Measurements from ENCODE around the gene BPTF. TPM values are rescaled to one million over a fixed set of nuclear protein-coding genes. Genes with fewer than 3 reads are reported as not detected.
"Not testable (repeated sequence)": the region's sequence is repeated elsewhere in the genome, so short reads cannot be mapped to it uniquely, and the experiment has no call there.

BPTF gene
- polyA plus RNA-seq, 2 of the 4 experiments (the other 2 are of a cell fraction), result 26.3 to 60.7 TPM

GRCh38 chr17:67819722-67820121 is 5.6 kb upstream of the BPTF start:
- FAIRE-seq (no peak), DNase-seq (ENCODE audit: low read depth in 1 of 2, low spot score in 1 of 2) (no peak), ATAC-seq (no peak)
- ChIA-PET CTCF (interaction anchor here (0.7 to 9.8 kb wide), 3 partner anchors 18 to 483 kb away, joined by 3 to 92 read pairs (median 4); no protein-coding TSS in a partner anchor), POLR2A (no interaction called here)
- WGBS (ENCODE audit: missing lambda C conversion rate), result 87% methylated on average over 5 of the region's 5 CpGs
- H3K4me1 ChIP-seq, result no peaks in the 10 kb centered on the region
- no peak overlapping the region for H3K27ac ChIP-seq
- H3K4me3 ChIP-seq, result no peak overlapping the region
- no peak overlapping the region for H3K4me2 ChIP-seq
- H3K9me3 ChIP-seq, result no peaks in the 10 kb centered on the region
- TF ChIP-seq PBX3 (IDR thresholded peaks at IDR 0.05), result no peak
- no peak for TF ChIP-seq RCOR1 (IDR thresholded peaks at IDR 0.05; ENCODE audit: low read depth, low read length)
- TF ChIP-seq CHD4 (IDR thresholded peaks at IDR 0.05; ENCODE audit: borderline replicate concordance), result no peak
- TF ChIP-seq CBX2 (IDR thresholded peaks at IDR 0.05; ENCODE audit: borderline replicate concordance, low read depth), result no peak
- TF ChIP-seq BHLHE40 (IDR thresholded peaks at IDR 0.05; ENCODE audit: low read depth, low read length), result no peak
- no peak for TF ChIP-seq NR3C1 (IDR thresholded peaks at IDR 0.05)
- no peak for TF ChIP-seq RFX5 (IDR thresholded peaks at IDR 0.05)
- no peak for TF ChIP-seq MAZ (IDR thresholded peaks at IDR 0.05; ENCODE audit: borderline replicate concordance, low read depth, low read length)
- no peak for TF ChIP-seq MAFK (IDR thresholded peaks at IDR 0.05; ENCODE audit: partially characterized antibody)
- TF ChIP-seq NFE2L2 (conservative IDR thresholded peaks at IDR 0.05; ENCODE audit: low read length), result no peak
- no peak for TF ChIP-seq BCL3 (IDR thresholded peaks at IDR 0.05)

GRCh38 chr17:67821871-67822367 is 3.4 kb upstream of the BPTF start:
- DNase-seq (ENCODE audit: low read depth in 1 of 2, low spot score in 1 of 2) (no peak), ATAC-seq (no peak), FAIRE-seq (no peak)
- H3K9me3 ChIP-seq, result no peaks in the 10 kb centered on the region
- H3K4me1 ChIP-seq, result 0 out of 3 replicates have a peak, but pooled peaks cover under 1% of the 10 kb centered on the region
- POLR2A ChIA-PET, result no interaction called here
- no peak overlapping the region for H3K4me3 ChIP-seq
- no peak overlapping the region for H3K27ac ChIP-seq
- 79% methylated on average over 12 of the region's 12 CpGs for WGBS (ENCODE audit: missing lambda C conversion rate)
- TF ChIP-seq JUN (IDR thresholded peaks at IDR 0.05) (no peak), MAFK (IDR thresholded peaks at IDR 0.05; ENCODE audit: partially characterized antibody) (no peak), POLR2AphosphoS2 (conservative IDR thresholded peaks at IDR 0.05; ENCODE audit: low read length) (no peak), CEBPB (IDR thresholded peaks at IDR 0.05) (0 out of 4 replicates have a peak, but pooled peaks of 1 of the 2 experiments have one; percentile 16)
- H3K4me2 ChIP-seq, result no peak overlapping the region
- CTCF ChIA-PET, result interaction anchor here (0.6 to 9.8 kb wide), 2 partner anchors 20 to 357 kb away, joined by 3 to 92 read pairs; no protein-coding TSS in a partner anchor

GRCh38 chr17:67825627-67826601 is 611 bp downstream of the BPTF start:
- 1% methylated on average over 27 of the region's 94 CpGs for WGBS (ENCODE audit: missing lambda C conversion rate)
- ATAC-seq (peak; percentile 29 to 57), DNase-seq (ENCODE audit: low read depth in 1 of 2, low spot score in 1 of 2) (peak; percentile 28 to 58)
- TF ChIP-seq POLR2A (IDR thresholded peaks at IDR 0.05; ENCODE audit: low read length) (peak; percentile 30; the same call in 1 of the 2 replicates), JUN (IDR thresholded peaks at IDR 0.05) (peak; percentile 25 to 97; a peak in 4 of 5 replicates), PHF8 (IDR thresholded peaks at IDR 0.05; ENCODE audit: borderline replicate concordance, low read depth) (0 out of 2 replicates have a peak, but pooled peaks have one; percentile 18), BCL3 (IDR thresholded peaks at IDR 0.05) (peak; percentile 61; the same call in 1 of the 3 replicates)
- H3K4me2 ChIP-seq, result peak overlapping the region; percentile 83
- CTCF ChIA-PET, result interaction anchor here (0.6 to 9.8 kb wide), 21 partner anchors 9 to 144 kb away, joined by 3 to 92 read pairs (median 4); partner anchors contain the start of gene NOL11
- FAIRE-seq, H3K9me3 ChIP-seq: not testable (repeated sequence)
- peak overlapping the region; percentile 82 for H3K4me3 ChIP-seq
- H3K27ac ChIP-seq, result peak overlapping the region; percentile 92 to 96
- POLR2A ChIA-PET, result interaction anchor here (0.7 to 1.5 kb wide), 4 partner anchors 26 to 488 kb away, joined by 3 to 9 read pairs (median 4); partner anchors contain the start of gene NOL11
- peaks cover 32% of the 10 kb centered on the region; the same call in 2 of the 3 replicates for H3K4me1 ChIP-seq

Measured in A549 (cell line).